ENCODE data around the gene EZH1.

EZH1 gene

DNA sequence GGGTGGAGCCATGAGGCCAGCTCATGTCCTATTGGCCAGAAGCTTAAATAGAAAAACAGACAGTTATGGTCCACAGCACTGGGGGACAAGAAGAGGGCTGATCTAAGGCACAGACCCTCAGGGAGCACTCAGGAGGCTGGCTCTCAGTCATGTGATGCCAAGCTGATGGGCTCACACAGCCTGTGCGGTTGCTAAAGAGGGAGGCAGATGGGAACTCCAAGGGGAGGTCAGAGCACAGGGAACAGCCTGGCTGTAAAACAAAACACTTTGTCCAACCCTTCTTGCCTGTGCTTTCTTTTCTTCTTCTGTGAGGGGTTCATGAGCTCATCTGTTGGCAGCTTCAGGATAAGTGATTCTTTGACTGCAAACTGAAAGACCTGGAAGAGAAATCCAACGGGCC lies 35.3 kb downstream of the EZH1 start:
- DNase-seq (ENCODE audit: low read depth), result no peak

DNA sequence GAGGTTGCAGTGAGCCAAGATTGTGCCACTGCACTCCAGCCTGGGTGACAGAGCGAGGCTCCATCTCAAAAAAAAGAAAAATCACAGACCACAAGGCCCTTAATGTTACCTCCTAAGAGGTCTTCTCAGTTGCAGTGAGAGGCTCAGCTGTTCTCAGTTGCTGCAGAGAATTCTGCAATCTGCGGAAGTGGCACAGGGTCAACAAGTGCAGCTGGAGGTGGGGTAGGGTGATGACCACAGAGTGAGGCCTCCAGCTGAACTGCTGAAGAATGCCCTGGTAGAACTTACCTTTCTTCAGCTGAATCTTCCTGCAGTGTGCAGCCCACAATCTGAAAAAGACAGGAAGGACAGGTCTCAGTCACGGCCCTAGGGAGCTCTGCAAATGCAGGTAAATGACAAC lies 36.3 kb downstream of the EZH1 start:
- DNase-seq (ENCODE audit: low read depth), result no peak

DNA sequence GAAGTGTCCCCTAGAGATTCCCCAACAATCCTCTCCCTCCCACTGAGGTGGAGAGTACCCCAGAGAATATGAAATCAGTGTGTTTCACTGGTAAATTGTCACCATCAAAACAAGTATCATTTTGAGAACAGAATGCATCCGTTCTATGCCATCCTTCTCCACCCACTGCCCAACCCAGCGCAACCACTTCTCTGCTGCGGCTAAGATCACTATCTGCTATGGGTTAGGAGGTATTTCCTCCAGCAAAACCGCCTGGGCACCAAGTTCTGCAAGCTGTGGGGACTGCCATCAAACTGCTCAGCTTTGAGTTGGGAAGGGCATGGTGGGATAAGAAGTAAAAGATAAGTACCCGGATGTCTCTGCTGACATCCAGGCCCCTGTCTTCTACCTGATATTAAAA lies 38.1 kb downstream of the EZH1 start:
- no peak for DNase-seq (ENCODE audit: low read depth)

DNA sequence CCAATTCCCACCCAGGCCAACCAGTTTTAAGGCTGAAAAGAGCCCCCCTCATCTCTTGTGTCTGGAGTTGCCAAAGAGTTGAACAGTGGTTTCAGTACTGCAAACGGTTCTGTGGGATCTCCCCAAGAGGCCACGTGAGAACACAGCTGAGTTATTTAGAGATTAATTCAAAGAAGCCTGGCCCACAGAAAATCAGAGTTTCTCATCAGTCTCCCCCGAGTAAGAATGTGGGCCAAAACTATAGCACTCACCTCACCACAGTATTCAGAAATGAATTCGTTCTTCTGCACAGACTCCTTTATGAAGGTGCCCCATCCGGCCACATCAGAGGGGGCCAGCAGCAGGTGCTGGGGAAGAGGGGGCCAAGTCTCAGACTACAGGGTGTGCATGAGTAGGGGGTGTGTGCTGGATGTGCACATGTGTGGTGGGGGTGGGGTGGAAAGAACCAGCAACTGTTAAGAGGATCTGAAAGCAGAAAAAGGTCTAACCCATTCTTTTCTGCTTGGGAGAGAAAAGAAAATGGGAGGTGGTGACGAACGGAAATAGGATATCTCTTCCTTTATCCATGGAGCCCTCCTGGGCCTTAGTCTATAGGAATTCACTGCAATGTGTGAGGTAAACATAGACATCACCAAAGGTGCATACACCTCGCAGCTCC lies 39.9 kb downstream of the EZH1 start:
- DNase-seq (ENCODE audit: low read depth), result no peak

DNA sequence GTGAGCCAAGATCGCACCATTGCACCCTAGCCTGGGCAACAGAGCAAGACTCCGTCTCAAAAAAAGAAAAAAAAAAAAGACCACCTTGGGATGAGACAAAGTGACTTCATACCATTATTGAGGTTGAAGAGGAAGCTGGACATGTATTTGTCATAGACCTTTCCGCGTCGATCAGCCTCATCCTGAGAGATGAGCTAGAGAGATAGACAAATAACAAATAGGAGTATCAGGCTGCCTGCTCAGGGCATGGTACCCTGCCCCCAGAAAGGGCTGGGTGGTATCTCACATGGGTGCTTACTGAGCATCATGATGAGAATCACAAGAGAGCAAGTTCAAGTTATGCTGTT lies 40.4 kb downstream of the EZH1 start:
- DNase-seq (ENCODE audit: low read depth), result no peak

DNA sequence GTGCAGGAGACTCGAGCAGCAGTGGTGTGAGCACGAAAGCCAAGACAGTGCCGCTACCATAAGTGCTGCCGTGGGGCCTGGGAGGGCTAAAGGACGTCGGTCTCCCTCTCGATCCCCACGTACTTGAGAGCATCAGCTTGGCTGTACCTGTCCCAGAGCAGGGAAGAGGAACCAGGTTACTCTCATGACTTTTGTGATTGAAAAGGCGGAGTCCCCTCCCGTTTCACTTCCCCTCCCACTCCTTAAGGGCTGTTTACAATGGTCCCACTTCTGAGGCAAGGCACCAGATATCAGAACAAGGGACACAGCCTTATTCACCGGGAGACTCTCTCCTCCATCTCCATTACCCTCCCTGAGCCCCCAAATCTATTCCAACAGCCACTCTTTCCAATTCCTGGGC lies 42.4 kb downstream of the EZH1 start:
- no peak for DNase-seq (ENCODE audit: low read depth)

DNA sequence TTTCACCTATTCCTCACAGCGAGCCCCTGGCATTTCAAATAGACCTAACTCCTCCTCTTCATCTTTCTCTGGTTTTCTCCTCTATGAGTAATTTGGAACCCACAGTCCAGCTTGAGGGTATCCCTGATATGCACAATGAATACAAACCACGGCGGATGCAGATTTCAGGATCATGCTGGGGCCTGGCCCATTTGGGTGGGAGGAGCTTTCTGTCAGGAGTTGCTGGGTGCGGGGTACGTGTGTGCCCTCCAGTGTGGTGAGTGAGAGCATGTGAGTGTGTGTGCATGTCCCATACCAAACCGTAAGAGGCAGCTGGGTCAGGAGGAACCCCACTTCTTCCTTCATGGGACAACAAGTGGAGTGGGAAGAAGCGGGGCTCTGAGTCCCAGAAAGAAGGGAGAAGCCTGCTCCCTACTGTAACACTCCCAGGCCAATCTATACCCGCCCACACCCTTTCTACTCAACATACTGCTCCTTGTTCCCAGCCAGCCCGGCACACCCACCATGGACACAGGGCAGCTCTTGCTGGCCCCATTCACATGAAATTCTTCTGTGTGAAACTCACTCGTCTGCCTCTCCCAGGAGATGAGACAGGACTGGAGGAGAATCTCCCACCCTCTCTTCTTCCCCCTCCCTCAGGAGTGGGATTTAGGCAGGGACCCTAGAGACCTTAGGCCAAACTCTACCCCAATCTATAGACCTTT lies 44.1 kb downstream of the EZH1 start:
- DNase-seq (ENCODE audit: low read depth), result no peak

DNA sequence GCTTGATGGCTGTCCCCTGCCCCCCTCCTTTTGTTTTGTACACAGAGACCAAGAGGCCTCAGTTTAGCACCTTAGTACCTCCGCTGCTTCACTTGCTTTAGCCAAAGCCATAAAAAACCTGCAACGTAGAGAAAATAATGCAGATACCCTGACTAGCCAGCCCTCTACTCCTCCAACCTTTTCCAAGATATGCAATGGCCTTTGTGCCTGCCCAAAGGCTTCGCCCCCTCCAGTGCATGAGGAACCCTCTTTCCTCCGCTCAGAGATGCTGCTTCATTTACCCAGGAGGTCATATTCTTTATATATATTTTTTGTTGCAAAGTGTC lies 45.5 kb downstream of the EZH1 start:
- no peak for DNase-seq (ENCODE audit: low read depth)

DNA sequence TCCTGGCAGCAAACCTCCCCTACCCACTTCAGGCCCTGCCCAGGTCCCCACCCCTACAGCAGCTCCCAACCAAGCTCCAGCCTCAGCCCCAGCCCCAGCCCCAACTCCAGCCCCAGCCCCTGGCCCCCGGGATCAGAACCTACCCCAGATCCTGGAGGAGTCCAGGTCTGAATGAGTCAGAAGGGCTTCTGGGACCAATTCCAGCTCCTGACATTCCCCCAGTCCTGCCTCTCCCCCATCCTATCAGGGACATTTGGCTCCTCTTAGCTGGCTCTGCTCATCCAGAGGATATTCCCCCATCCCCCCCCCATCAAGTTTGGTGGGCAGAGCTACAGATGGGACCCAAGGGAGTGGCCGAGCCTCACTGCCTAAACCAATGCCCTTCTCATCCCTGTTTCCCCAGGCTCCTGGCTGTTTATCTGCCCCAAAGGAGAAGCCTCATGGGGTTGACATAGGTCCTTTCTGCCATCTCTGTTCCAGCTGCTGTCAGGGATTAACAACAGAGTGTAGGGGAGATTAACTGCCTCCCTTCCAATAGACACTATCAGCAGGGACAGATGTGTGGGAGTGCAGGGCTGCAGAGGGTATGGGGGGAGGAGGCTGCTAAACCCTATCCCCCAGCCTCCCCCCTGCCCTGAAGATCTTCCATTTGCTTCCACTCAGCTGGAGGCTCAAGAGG lies 46.0 kb downstream of the EZH1 start:
- no peak for DNase-seq (ENCODE audit: low read depth)

DNA sequence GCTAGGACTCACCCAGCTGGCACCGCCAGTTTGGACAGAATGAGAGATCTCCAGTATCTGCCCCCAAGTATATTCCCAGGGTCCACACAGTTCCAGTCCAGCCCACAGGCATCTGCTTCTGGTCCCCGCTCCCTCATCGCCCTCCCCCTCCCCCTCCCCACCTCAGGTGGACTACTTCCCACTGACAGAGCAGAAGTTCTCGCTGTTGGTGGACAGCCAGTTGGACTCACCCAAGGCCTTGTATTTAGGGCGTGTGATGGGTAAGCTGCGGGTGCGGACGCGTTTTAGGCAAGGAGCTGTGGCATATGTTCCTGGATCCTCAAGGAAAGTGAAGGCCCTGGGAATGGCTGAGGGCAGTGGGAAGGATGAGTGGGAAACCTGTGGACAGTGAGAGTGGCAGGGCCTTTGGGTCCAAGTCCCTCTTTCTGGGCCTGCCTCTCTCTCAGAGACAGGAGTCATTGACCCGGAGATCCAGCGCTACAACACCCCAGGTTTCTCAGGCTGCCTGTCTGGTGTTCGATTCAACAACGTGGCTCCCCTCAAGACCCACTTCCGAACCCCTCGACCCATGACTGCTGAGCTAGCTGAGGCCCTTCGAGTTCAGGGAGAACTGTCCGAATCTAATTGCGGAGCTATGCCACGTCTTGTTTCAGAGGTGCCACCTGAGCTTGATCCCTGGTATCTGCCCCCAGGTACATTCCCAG lies 47.6 kb downstream of the EZH1 start:
- DNase-seq (ENCODE audit: low read depth), result no peak

DNA sequence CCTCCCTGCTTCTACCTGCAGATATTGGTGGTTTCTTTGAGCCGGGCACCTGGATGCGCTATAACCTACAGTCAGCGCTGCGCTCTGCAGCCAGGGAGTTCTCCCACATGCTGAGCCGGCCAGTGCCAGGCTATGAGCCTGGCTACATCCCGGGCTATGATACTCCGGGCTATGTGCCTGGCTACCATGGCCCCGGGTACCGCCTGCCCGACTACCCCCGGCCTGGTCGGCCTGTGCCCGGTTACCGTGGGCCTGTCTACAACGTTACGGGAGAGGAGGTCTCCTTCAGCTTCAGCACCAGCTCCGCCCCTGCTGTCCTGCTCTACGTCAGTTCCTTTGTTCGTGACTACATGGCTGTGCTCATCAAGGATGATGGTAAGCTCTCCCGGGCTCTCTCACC lies 49.3 kb downstream of the EZH1 start:
- DNase-seq (ENCODE audit: low read depth), result no peak

DNA sequence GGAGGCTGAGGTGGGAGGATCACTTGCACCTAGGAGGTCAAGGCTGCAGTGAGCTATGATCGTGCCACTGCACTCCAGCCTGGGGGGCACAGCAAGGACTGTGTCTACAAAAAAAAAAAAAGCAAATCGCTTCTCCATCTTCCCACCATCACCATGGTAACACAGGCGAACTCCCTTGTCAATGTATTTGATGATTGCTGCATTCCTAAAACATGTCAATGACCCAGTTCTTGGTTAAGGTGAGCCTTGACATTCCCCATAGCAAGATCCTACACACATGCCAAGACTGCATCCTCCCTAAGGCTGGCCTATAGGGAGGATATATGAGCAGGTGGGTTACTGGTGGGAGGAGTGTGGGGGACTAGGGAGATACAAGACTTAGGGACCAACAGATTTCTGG lies 50.3 kb downstream of the EZH1 start:
- no peak for DNase-seq (ENCODE audit: low read depth)

DNA sequence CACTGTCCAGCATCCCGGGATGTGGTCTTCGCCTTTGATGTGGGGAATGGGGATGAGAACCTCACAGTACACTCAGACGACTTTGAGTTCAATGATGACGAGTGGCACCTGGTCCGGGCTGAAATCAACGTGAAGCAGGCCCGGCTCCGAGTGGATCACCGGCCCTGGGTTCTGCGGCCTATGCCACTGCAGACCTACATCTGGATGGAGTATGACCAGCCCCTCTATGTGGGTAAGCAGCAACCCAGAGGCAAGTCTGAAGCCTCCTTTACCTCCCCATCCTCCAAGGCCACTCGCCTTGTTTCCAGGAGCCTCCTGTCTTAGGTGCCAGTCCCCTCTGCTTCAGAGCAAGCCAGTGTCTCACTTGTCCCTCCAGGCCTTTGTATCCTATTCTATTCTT lies 52.4 kb downstream of the EZH1 start:
- no peak for DNase-seq (ENCODE audit: low read depth)

DNA sequence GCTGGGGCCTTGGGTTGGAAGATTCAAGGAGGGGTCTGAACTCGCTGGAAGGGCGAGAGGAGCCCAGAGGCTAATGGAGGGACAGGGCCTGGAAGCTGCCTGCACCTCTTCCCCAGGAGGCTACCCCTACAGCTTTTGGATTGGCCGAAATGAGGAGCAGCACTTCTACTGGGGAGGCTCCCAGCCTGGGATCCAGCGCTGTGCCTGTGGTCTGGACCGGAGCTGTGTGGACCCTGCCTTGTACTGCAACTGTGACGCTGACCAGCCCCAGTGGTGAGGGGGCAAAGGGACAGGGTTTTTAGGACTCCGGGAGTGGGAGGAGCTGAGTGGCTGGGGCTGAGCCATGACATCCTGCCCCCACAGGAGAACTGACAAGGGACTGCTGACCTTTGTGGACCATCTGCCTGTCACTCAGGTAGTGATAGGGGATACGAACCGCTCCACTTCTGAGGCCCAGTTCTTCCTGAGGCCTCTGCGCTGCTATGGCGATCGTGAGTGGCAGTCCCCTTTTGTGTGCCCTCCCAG lies 53.8 kb downstream of the EZH1 start:
- DNase-seq (ENCODE audit: low read depth), result no peak

DNA sequence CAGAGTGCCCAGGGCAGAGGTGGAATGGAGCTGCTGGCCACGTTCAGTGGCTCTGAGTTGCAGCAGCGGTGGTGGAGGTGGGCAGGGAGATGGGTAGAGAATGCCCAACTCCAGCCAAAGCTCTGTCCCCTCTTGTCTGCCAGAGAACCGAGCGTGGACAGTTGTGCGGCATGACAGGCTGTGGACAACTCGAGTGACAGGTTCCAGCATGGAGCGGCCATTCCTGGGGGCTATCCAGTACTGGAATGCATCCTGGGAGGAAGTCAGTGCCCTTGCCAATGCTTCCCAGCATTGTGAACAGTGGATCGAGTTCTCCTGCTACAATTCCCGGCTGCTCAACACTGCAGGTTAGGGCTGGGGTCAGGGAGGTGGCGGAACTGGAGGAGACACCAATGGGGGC lies 54.2 kb downstream of the EZH1 start:
- no peak for DNase-seq (ENCODE audit: low read depth)

DNA sequence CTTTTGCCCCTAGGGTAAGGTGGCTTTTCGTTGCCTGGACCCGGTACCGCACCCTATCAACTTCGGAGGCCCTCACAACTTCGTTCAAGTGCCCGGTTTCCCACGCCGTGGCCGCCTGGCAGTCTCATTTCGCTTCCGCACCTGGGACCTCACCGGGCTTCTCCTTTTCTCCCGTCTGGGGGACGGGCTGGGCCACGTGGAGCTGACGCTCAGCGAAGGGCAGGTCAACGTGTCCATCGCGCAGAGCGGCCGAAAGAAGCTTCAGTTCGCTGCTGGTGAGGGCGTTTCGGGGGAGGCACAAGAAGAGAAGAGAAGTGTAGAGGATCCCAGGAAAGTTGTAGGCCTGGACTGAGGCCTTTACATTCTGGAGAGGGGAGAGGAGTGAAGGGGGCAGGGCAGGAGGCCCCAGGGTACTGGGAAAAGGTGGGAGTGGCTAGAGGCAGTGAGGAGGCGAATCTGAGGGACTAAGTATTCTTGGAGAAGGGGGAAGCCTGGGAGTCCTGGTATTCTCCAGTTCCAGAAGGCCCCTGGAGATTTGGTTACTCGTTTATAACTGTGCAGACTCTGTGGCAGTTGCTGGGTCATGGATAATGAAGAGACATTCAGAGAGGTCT lies 57.0 kb downstream of the EZH1 start:
- no peak for DNase-seq (ENCODE audit: low read depth)

DNA sequence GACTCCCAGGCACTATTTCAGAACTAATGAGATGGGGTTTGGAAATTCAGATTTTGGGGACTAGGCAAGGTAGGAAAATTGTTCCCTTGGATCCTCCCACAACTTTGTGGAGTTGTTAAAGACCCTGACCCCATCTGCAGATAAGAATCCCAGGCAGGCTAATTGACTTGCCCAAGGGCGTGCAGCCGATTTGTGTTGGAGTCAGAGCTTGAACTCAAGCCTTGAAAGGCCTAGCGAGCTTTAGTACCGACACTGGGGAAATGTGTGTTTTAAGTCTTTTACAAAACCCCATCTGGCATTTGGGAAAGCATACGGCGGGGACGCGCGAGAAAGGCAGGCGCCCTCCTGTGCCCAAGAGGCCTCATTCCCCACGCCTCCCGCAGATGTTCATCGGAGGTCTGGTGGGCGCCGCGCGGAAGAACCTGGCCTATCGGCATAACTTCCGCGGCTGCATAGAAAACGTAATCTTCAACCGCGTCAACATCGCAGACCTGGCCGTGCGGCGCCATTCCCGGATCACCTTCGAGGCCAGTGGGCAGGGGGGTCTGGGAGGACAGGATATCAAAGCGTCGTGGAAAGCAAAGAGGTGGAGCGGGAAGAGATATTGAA lies 58.2 kb downstream of the EZH1 start:
- DNase-seq (ENCODE audit: low read depth), result no peak

DNA sequence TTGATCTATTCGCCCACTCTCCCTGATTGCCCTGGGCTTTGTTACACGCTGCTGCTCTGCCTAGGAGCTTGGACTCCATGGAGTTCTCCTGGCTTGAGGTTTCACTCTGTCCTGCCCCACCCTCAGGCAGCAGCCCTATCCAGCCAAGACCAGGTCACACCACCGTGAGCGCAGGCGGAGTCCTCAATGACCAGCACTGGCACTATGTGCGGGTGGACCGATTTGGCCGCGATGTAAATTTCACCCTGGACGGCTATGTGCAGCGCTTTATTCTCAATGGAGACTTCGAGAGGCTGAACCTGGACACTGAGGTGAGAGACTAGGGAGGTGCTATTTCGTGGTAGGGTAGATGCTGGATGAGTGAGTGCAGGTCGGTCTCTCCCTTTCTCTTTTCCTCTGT lies 59.0 kb downstream of the EZH1 start:
- DNase-seq (ENCODE audit: low read depth), result no peak

DNA sequence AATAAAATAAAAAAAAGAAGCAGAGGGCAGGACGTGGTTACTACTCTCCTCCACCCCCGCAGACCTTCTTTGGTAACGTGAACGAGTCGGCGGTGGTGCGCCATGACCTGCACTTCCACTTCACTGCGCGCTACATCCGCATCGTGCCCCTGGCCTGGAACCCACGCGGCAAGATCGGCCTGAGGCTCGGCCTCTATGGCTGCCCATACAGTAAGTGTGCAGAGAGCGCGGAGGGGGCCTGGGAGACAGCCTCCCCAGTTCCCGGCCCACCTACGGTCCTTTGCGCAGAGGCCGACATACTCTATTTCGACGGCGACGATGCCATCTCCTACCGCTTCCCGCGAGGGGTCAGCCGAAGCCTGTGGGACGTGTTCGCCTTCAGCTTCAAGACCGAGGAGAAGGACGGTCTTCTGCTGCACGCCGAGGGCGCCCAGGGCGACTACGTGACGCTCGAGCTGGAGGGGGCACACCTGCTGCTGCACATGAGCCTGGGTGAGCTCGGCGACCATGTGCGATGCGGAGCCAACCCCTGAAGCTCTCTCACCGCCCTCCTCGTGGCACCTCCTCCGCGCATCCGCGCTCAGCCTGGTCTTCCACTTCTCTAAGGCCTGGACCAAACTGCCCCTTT lies 59.8 kb downstream of the EZH1 start:
- DNase-seq (ENCODE audit: low read depth), result no peak

DNA sequence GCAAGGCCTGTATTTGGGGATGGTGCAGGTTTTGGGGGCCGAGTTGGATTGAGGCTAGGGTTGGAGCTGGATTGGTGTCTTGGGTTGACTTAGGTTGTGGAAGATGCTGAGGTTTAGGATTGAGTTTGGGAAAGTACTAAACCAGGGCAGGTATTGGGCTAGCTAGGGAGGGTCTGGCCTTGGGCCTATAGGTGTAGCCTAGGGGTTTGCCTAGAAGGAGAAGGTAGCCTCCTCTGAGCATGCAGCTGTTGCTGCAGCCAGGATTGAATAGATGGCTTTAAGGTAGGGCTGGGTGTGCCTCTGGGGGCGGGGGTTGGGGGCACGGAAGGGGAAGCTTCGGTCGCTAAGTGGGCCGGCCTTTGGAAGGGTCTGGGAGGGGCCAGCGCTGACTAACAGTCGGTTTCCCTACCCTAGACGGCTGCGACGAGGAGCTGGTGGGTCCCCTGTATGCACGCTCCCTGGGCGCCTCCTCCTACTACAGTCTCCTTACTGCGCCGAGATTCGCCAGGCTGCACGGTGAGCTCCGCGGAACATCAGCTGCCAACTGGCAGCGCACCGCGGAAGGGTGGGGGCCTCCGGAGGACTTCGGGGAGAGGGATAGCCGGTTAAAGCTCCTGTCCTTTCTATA lies 61.3 kb downstream of the EZH1 start:
- DNase-seq (ENCODE audit: low read depth), result no peak

DNA sequence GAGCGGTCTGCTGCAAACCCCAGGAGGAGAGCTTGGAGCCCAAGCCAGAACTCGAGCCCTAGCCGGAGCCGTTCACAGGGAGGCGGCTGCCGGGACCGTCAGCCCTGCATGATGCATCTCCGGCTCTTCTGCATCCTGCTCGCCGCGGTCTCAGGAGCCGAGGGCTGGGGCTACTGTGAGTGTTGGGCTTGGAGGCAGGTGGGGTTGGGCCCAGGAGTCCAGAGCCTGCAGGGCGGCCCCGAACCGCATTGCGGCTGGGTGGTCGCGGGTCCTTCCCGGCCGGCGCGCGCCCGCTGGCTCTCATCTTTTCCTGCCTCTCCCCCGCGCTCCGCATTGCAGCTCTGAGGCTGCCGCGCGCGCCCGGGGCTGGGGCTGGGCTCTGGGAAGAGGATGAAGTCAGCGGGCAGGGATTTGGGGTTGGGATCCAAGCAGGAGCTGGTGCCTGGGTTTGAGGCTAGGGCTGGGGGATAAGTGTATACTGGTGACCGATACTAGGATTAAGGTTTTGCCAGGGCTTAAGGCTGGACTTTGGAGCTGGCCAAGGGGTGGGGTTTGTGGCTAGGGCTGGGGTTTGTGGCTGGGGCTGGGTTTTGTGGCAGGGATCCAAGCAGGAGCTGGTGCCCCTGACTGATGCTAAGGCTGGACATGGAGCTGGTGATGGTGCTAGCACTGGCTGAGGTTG lies 62.0 kb downstream of the EZH1 start:
- DNase-seq (ENCODE audit: low read depth), result no peak

All from non-pigmented ciliary epithelial cell (primary cell).